GM21737 (cell line): ENCODE measurements around the gene TNS4.

ENCODE experiments used
- ATAC-seq: cut with Tn5 transposase; IDR thresholded peaks from one replicate; pipeline ENCODE4 v1.9.1; 2021; ENCODE audit warnings: mild to moderate bottlenecking, moderate library complexity; ENCODE audit not compliant: unreplicated experiment

The TNS4 gene

DNA sequence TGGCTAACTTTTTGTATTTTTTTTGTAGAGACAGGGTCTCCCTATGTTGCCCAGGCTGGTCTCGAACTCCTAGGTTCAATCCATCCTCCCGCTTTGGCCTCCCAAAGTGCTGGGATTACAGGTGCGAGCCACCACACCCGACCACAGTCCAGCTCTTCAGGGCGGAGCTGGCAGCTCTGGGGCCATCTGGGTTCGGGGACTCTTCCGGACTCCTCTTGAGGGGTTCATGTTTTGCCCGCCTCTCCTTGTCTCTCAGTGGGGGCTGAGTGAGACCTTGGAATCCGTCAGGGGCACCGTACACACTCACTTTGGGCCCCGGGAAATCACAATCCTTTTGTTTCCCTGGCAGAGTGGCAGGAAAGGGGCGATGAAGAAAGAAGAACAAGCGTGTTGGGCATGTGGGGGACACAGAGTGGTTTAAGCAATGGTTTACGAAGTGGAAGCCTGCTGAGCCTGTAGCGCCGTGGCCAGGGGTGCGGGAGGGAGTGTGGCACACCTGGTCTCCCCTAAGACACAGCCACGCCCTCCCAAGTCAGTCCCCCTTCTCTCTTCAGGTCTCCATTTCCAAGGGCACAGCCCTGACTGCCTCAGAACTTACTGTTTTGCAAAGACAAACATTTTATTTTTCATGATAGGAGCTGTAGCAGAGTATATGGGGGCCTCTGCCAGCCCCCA, 26.1 kb downstream of the TNS4 start:
- ATAC-seq, result no peak

DNA sequence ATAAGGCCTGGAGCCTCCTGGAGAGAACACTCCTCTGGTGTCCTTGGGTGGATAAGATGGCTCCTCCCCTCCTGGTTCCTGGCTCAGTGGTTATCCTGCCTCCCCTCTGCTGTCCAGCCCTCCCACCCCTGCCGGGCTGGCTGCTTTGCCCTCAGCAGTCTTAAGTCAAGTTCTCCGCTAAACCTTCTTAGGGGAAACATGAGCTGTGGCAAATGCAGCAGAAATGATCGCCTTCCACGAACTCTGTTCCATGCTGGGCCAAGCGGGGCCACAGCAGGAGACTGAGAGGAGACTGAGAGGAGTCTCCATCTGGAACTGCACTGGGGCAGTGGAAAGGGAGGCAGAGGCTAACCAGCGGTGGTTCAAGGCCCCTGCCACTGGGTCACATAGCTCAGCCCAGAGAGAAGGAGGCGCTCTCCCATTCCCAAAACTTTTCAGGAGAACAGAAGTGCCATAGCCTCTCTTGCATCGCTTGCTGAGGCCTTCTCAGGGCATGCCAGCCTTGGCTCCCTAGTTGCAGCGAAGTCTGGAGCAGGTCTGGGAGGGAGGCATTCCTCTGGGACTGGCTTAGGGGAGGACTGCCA, 26.9 kb downstream of the TNS4 start:
- no peak for ATAC-seq

DNA sequence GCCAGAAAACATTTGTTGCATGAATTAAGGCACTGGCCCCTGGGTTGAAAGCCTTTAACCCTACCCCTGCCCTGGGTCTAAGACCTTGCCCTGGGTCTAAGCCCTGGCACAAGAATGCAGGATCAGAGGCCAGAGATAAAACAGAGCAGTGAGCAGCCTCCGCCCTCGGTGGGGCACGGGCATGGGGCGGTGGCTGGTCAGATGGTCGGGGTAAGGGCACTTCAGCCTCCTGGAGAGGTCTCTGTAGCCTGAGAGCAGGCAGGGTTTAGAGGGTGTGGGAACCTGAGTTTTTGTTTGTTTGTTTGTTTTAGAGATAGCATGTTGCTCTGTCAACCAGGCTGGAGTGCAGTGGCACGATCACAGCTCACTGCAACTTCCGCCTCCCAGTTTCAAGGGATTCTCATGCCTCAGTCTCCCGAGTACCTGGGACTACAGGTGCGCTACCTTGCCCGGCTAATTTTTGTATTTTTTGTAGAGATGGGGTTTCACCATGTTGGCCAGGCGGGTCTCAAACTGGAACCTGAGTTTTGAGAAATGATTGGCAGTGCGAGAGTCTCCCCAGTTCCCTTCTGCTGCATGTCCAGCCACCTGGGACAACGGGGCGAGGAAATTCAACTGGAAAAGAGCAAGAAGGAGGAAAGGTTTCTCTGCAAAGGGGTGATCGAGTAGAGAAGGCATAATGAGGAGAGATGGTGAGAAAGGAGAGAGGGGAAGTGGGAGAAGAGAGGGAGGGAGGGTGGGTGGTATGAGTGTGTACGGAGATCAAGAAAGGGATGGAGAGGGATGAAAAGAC, 27.7 kb downstream of the TNS4 start:
- ATAC-seq, result no peak

DNA sequence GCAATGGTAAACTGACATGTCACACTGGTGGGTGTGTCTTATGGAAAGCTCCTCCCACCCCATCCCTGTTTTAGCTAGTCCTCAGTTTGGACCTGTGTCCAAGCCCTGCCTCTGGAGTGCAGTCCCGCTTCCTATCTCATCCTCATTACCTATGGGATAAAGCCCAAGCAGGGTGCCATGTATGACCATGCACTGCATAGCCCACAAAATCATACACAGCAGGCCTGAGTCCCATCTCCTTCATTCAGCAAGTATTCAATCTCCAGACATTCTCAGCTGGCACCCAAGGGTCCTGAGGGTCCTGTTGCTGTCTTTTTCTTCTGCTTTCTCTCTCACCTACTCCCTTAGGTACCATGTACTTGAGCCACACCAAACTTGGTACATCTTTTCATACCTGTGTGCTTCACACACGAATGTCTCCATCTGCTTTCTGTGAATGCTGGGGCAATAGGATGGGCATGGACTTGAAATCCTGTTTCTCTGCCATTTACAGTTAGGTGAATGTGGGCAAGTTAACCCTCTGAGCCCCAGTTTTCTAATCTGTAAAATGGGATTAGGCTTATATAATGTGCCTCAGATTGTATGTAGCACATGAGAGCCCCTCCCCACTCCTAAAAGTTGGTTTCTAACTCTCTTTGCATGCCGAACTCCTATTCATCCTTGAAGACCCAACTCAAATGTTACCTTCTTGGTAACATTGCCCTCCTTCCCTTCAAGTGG, 28.5 kb downstream of the TNS4 start:
- ATAC-seq, result no peak

DNA sequence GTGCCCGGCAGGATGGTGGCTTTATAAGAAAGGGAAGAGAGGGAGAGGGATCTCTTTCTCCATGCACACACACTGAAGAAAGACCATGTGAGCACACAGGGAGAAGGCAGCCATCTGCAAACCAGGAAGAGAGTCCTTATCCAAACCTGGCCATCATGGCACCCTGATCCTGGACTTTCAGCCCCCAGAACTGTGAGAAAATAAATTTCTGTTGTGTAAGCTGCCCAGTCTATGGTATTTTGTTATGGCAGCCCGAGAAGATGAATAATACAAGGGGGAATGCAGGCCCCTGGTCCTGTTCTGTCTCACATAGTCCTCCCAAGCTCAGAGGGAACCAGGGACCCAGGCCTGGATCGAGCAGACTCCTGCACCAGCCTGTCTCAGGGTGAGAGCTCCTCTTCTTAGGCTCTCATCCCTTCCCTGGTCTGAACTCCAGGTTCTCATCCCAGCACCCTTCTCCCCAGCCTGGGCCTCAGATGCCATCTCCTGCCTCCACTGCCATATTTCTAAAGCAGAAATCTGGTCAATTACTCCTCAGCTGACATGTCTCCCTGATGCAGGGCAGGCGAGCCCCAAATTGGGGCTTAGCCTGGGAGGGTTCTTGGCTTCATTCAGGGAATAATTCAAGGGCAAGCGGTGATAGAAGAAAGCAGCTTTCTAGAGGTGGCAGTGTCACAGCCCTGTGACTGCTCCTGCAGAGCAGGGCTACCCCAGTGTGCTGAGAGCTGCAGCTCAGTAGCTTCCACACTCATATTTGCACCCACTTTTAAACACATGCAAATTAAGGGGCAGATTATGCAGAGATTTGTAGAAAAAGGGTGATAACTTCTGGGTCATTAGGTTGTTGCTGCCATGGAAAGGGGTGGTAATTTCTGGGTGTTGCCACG, 29.3 kb downstream of the TNS4 start:
- no peak for ATAC-seq

DNA sequence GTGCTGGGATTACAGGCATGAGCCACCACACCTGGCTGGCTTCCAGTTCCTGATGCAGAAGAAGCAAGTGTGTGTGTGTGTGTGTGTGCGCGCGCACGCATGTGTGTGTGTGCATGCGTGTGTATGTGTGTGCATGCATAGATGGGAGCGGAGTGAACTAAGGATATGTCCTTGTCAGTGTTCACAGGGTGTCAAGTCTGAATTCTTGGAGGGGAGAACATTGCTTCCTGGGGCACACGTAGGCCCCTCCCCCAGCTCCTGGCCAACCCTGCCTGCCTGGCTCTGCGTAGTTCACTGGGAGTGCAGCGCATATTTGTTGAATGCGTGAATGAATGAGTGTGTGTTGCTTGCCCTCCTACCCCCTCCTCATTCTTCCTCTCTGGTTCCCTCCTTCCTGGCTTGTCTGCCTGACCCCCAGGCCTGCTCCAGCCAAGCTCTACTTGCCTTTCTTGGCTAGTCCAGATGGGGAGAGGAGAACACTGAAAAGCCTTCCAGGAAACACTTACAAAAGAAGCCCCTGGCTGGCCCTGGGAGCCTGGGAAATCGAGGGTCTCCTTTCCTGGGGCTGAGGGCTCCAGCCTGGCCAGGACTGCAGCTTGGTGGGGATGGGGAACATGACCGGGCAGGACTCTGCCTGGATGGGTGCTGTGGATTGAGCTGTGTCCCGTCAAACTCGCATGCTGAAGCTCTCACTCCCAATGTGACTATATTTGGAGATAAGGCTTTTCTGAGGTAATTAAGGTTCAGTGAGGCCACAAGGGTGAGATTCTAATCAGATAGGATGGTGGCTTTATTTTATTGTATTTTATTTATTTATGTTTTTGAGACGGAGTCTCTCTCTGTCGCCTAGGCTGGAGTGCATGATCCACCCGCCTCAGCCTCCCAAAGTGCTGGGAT, 30.2 kb downstream of the TNS4 start:
- no peak for ATAC-seq

DNA sequence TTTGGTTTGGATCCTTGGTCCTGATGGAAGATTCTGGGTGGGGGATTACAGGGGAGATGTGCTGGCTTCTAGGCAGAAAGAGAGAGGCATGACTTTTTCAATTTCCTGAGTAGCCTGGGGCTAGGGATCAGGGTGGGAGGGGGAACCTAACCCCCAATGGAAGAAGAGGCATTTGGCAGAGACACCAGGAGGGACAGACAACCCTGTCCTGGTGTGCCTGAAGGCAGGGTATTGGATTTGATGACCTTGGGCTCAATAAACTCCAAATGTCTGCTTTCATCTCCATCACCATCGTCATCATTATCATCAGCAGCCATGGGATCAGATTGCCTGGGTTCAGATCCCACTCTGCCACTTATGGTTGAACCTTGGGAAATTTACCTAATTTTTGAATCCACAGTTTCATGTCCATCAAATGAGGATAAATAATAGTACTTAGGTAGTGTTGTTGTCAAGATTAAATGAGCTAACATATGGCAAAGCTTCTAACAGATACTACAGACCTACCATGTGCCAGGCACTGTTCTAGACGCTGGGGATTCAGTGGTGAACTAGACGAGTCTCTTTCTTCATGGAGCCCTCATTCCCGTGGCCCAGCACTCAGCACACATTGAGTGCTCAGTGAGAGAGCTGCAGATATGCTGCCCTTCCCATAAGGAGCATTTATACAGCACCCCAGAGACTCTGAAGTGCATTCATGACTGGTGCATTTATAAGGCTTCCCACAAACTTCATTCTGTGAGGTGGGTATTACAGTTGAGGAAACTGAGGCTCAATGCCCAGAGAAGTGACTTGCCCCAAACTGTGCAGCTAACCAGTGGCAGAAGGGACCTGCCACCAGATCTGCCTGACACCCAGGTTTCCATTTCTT, 31.4 kb downstream of the TNS4 start:
- ATAC-seq, result no peak

DNA sequence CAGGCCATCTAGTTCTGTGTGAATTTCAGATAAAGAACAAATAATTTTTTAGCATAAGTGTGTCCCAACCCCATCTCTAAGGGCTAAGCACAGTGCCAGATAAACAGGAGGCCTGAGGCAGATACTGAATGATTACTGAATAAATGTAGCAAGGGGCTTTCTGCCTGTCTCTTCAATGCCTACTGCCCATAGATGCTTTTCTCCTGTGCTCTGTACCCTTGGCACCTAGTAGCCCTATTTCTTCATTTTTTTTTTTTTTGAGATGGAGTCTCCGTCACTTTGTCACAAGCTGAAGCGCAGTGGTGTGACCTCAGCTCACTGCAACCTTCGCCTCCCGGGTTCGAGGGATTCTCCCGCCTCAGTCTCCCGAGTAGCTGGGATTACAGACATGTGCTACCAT, 32.9 kb downstream of the TNS4 start:
- ATAC-seq, result no peak

DNA sequence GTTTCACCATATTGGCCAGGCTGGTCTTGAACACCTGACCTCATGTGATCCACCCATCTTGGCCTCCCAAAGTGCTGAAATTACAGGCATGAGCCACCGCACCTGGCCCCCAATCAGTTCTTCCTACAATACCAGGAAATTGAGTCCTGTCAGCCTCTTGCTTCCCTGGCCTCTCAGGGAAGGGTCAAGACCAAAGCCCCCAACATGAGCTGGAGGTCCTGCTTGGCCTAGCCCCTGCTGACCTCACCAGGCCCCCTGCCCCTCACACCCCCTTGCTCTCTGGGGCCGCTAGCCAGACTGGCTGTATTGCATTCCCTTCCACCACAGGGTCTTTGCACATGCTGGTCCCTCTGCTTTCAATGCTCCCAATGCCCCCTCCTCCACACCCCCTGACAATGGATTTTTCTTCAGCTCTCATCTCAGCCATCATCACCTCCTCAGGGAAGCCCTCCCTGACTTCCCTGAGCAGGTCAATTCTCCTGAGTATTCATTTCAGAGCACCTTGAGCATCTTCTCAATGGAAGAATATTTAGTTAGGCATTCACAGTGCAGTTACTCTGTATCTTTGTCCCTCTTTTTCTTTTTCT, 34.0 kb downstream of the TNS4 start:
- ATAC-seq, result no peak

DNA sequence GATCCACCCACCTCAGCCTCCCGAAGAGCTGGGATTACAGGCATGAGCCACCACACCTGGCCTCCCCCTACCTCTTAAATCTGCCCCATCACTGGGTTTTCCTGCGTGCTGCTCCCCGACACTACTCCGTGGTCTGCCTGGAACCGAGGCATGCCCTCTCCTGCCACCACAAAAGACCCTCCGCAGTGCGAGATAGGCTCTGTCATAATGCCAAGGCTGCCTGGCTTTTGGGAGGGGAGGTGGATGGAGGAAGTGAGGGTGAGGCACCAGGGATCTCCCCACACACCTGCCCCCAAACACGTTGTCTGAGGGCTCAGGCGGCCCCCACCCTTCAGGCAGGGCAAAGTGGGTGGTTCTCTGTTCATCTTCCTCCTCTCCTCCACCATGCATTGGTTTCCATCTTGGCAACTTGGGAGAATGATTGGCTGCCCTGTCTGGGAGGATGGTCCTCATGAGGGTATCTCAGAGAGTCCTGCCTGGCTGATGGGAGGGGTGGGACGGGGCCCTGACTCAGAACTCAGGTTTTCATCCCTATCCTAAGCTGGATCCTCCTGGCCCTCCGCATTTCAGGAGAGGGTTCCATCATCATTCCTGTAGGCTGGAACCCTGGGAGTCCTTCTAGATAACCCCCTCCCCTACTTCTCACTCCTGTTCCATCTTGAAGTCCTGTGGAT, 35.0 kb downstream of the TNS4 start:
- no peak for ATAC-seq

DNA sequence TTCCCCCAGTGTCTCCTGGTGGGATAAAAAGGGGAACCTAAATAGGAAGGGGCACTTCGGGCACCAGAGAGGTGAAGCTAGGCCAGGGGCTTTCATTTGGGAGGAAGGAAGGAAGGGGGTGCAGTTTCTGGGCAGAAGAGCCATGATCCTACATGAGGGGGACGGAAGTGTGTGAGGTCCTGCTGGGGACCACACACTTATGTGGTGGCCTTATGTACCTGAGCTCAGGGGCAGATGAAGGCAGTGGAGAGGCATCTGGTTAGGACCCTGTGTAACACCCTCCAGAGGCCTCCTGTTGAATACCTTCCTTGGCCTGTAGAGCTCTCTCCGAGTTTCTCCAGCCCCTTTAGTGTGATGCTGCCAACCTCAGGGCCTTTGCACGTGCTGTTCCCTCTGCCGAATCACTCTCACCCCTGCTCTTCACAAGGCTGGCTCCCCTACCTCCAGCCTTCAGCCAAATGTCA, 37.0 kb downstream of the TNS4 start:
- ATAC-seq, result no peak

DNA sequence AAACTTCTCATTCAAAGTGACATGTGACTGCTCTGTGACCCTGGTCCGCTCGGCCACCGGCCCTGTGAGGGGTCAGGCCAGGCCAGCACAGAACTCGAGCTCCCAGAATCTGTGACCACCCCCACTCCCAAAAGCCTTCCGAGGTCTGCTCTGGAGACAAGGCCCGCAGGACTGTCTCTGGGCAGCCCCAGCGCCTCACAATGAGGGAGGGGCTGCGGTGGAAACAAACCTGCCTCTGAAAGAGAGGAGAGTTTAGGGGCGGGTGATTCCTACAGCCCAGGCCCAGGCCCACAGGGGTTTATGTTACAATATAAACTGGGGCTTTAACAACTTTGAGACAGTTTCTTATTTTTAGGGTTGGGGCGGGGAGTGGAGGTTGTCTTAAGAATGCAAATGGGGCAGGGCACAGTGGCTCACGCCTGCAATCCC, 38.3 kb downstream of the TNS4 start:
- ATAC-seq, result no peak

DNA sequence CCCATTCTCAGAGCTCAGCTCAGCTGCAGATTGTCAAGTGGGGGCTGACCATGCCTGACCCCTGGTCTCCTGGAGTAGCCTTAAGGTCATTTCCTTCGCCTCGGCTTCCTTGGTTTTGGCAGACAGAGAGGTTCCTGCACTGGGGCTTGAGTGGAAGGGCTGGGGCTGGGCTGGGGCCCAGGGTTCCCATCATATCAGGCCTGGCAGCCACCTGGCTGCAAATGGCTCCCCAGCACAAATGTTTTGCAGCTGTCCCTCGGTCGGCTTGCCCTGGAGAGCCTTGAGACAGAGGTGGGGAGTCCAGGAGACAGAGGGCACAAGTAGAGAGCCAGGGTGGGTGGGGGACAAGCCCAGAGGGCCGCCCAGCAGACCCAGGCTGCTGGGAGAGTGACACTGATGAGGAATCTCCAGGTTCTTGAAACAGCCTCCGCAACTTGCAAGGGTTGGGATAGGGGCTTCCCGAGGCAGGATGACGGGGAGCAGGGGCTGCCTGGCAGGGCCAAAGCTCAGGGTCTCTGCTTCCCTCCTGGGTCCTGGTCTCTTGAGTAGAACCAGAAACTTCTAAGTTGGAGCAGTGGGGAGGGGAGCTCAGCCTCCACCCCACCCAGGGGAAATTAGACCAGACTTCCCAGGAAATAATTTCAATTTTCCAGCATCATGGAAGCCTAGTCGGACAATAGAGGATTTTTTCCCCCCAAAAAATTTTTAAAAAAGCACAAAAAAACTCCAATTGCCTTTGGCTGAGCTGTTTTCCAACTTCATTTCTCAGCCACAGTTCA, 38.9 kb downstream of the TNS4 start:
- ATAC-seq, result no peak

DNA sequence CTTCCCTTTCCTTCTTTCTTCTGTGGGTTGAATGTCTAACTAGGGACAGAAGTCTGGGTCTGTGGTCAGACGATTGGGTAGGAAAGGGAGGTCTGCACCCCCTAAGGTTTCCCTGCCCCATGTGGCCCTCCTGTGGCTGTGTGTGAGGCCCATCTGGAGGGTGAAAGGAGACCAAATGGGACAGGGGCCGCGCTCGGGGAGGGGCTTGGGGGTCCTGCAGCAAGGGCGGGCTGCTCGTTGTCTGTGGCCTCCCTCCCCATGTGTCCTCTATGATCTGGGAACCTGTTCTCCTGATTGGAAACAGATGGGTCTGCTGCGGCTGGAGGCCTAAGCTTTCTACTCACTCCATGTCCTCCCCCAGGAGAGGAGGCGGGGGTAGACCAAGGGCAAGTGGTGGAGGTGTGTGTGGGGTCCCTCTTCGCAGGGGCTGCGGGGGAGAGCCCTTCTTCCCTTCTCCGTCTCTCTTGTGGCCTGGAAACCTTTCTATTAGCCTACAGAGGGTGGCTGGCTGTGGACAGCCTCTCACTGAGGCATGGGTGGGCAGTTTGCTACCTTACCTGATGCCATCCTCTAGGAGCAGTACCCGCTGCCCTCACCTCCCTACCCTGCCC, 39.6 kb downstream of the TNS4 start:
- ATAC-seq, result no peak

DNA sequence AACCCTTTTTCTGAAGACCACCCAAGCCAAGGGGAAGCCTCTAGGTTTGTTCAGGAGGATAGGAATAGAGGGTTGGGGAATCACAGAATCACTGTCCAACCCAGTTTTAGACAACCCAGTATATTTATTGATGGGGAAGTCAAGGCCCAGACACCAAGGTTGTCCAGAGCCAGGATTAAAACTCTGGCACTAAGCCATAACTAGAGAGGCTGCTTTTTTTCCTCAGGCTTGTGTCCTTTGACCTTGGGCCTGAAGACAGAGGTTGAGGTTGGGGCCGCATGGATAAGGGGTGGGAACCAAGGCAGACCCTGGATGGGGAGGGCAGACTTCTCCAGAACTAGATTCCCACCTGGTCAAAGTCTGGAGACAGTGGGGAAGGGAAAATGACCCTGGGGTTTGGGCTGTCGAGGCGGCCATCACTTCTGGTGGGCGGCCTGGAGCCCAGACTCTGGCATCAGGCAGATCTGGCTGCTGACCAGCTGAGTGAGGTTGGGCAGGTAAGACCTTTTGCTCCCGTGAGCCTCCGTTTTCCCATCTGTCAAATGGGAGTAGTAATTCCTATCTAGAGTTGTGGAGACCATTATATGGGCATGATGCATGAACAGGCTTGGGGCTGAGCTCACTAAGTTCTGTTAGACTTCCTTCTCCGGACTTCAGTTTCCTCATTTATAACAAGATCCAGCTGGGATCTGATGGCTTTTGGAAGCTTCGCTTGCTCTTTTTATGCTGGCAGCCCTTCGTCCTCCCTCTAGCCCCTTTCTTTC, 40.3 kb downstream of the TNS4 start:
- no peak for ATAC-seq

DNA sequence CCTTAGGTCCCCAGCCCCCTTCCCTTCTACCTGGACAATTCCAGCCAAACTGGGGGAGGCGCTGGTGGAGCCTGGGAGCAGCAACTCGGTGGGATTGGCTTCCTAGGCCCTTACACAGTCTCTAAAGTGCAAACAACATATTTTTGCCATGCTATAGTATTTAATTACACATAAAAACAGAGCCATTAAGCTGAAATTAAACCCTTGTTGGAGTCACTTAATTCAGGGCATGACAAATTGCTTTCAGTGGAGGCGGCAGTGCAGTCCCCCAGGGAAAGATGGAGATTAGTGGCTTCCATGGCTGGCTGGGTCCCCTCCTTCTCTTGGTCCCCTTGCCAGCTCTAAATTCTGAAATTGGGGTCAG, 40.8 kb downstream of the TNS4 start:
- no peak for ATAC-seq
